ENCODE results near the gene TMC1. TPM values are rescaled to one million over a fixed set of nuclear protein-coding genes. Genes with fewer than 3 reads are reported as not detected.

Gene TMC1
- total and polyA plus RNA-seq, 2 of the 8 experiments (the other 6 are each of a cell fraction or from before 2014, with no cell fraction given): 0.95 to 0.98 TPM

DNA sequence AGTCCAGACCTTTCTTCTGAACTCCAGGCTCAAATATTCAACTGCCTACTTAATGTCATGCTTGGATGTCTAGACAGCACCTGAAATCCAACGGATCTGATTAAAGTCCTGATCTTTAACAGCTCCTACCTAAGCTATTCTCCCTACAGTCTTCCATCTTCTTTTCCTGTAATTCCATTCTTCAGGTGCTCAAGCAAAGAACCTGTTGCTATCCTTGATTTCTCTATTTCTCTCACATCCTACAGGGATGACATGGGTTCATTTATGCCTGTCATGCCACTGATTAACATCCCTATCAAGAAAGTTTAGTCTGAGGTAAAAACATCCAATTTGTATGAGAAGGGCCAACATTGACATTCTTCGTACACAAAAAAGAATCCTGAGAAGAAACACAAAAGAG, 163.2 kb downstream of the TMC1 start (continued):
- TF ChIP-seq, protein P1, sequence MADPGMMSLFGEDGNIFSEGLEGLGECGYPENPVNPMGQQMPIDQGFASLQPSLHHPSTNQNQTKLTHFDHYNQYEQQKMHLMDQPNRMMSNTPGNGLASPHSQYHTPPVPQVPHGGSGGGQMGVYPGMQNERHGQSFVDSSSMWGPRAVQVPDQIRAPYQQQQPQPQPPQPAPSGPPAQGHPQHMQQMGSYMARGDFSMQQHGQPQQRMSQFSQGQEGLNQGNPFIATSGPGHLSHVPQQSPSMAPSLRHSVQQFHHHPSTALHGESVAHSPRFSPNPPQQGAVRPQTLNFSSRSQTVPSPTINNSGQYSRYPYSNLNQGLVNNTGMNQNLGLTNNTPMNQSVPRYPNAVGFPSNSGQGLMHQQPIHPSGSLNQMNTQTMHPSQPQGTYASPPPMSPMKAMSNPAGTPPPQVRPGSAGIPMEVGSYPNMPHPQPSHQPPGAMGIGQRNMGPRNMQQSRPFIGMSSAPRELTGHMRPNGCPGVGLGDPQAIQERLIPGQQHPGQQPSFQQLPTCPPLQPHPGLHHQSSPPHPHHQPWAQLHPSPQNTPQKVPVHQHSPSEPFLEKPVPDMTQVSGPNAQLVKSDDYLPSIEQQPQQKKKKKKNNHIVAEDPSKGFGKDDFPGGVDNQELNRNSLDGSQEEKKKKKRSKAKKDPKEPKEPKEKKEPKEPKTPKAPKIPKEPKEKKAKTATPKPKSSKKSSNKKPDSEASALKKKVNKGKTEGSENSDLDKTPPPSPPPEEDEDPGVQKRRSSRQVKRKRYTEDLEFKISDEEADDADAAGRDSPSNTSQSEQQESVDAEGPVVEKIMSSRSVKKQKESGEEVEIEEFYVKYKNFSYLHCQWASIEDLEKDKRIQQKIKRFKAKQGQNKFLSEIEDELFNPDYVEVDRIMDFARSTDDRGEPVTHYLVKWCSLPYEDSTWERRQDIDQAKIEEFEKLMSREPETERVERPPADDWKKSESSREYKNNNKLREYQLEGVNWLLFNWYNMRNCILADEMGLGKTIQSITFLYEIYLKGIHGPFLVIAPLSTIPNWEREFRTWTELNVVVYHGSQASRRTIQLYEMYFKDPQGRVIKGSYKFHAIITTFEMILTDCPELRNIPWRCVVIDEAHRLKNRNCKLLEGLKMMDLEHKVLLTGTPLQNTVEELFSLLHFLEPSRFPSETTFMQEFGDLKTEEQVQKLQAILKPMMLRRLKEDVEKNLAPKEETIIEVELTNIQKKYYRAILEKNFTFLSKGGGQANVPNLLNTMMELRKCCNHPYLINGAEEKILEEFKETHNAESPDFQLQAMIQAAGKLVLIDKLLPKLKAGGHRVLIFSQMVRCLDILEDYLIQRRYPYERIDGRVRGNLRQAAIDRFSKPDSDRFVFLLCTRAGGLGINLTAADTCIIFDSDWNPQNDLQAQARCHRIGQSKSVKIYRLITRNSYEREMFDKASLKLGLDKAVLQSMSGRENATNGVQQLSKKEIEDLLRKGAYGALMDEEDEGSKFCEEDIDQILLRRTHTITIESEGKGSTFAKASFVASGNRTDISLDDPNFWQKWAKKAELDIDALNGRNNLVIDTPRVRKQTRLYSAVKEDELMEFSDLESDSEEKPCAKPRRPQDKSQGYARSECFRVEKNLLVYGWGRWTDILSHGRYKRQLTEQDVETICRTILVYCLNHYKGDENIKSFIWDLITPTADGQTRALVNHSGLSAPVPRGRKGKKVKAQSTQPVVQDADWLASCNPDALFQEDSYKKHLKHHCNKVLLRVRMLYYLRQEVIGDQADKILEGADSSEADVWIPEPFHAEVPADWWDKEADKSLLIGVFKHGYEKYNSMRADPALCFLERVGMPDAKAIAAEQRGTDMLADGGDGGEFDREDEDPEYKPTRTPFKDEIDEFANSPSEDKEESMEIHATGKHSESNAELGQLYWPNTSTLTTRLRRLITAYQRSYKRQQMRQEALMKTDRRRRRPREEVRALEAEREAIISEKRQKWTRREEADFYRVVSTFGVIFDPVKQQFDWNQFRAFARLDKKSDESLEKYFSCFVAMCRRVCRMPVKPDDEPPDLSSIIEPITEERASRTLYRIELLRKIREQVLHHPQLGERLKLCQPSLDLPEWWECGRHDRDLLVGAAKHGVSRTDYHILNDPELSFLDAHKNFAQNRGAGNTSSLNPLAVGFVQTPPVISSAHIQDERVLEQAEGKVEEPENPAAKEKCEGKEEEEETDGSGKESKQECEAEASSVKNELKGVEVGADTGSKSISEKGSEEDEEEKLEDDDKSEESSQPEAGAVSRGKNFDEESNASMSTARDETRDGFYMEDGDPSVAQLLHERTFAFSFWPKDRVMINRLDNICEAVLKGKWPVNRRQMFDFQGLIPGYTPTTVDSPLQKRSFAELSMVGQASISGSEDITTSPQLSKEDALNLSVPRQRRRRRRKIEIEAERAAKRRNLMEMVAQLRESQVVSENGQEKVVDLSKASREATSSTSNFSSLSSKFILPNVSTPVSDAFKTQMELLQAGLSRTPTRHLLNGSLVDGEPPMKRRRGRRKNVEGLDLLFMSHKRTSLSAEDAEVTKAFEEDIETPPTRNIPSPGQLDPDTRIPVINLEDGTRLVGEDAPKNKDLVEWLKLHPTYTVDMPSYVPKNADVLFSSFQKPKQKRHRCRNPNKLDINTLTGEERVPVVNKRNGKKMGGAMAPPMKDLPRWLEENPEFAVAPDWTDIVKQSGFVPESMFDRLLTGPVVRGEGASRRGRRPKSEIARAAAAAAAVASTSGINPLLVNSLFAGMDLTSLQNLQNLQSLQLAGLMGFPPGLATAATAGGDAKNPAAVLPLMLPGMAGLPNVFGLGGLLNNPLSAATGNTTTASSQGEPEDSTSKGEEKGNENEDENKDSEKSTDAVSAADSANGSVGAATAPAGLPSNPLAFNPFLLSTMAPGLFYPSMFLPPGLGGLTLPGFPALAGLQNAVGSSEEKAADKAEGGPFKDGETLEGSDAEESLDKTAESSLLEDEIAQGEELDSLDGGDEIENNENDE (IDR thresholded peaks at IDR 0.05; ENCODE audit: insufficient replicate concordance, low read length): no peak
- TF ChIP-seq KDM1A (IDR thresholded peaks at IDR 0.05; ENCODE audit: borderline replicate concordance, low read length): no peak
- TF ChIP-seq CTBP2 (IDR thresholded peaks at IDR 0.05; ENCODE audit: borderline replicate concordance, insufficient read depth, insufficient read length, low read length): no peak
- TF ChIP-seq SP2 (IDR thresholded peaks at IDR 0.05; ENCODE audit: low read length): no peak
- TF ChIP-seq, protein P2, sequence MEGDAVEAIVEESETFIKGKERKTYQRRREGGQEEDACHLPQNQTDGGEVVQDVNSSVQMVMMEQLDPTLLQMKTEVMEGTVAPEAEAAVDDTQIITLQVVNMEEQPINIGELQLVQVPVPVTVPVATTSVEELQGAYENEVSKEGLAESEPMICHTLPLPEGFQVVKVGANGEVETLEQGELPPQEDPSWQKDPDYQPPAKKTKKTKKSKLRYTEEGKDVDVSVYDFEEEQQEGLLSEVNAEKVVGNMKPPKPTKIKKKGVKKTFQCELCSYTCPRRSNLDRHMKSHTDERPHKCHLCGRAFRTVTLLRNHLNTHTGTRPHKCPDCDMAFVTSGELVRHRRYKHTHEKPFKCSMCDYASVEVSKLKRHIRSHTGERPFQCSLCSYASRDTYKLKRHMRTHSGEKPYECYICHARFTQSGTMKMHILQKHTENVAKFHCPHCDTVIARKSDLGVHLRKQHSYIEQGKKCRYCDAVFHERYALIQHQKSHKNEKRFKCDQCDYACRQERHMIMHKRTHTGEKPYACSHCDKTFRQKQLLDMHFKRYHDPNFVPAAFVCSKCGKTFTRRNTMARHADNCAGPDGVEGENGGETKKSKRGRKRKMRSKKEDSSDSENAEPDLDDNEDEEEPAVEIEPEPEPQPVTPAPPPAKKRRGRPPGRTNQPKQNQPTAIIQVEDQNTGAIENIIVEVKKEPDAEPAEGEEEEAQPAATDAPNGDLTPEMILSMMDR (IDR thresholded peaks at IDR 0.05; ENCODE audit: control extremely low read depth in 1 of 3, insufficient read depth in 1 of 3, low read depth in 1 of 3, low read length in 3 of 3): no peak
- no peak for TF ChIP-seq JUN (IDR thresholded peaks at IDR 0.05; ENCODE audit: low read depth, low read length)
- TF ChIP-seq POU5F1 (IDR thresholded peaks at IDR 0.05; ENCODE audit: low read depth, low read length): no peak
- no peak for TF ChIP-seq GABPA (IDR thresholded peaks at IDR 0.05; ENCODE audit: borderline replicate concordance, insufficient read depth, low read length)
- TF ChIP-seq RFX5 (IDR thresholded peaks at IDR 0.05; ENCODE audit: borderline replicate concordance, low read depth, low read length): no peak

All from H1 (cell line).